Retinal pigment epithelial cell (primary cell): ENCODE data around the gene ERVMER34-1.

Experiments used
- DNase-seq: peaks from one replicate; pipeline ENCODE4 v3.0.0-alpha.2; 2010; ENCODE audit warnings: low read depth
- H3K4me3 ChIP-seq: 2 replicates; pipeline ENCODE4 v1.5.1; 2011; ENCODE audit warnings: mild to moderate bottlenecking, low read length, control low read depth, moderate library complexity
- CTCF ChIP-seq: conservative IDR thresholded peaks from 2 replicates; pipeline ENCODE4 v1.5.1; 2011; ENCODE audit warnings: low read depth, low read length, control low read depth, inconsistent platforms

ERVMER34-1 gene

DNA sequence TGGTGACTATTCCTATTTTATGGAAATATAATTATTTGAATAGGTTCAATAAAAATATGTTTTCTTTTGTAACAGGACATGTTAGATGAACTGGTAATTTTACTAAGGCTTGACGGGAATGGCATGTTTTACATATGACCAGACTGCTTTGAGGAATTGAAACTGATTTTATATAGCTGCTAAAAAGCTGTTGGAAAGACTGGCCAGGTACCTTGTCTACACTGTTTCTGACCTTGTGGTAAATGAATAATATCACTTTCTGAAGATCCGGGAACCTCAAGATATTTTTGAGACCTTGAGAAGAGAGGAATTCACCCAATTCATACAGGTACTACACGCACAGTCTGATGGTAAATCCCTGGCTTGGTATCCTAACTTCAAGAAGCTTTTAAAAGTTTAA is 50.0 kb downstream of the ERVMER34-1 start:
- no peak for DNase-seq
- no peak overlapping the region for H3K4me3 ChIP-seq
- no peak for TF ChIP-seq CTCF

DNA sequence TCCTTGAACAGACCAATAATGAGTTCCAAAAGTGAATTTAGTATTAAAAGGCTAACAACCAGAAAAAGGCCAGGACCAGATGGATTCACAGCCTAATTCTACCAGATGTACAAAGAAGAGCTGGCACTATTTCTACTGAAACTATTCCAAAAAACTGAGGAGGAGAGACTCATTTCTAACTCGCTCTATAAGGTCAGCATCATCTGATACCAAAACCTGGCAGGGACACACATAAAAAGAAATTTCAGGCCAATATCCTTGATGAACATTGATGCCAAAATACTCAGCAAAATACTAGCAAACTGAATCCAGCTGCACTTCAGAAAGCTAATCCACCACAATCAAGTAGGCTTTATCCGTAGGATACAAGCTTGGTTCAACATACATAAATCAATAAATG is 56.3 kb downstream of the ERVMER34-1 start:
- H3K4me3 ChIP-seq, result no peak overlapping the region
- no peak for DNase-seq
- TF ChIP-seq CTCF, result no peak

DNA sequence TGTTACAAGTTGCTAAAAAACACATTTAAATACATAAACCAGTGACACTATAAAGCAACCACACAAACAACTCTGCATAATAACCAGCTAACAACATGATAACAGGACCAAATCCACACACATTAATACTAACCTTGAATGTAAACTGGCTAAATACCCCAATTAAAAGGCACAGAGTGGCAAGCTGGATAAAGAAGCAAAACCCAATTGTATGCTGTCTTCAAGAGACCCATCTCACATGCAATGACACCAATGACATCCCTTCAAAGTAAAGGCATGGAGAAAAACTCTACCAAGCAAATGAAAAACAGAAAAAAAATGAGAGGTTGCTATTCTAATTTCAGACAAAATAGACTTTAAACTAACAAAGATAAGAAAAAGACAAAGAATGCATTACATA is 57.7 kb downstream of the ERVMER34-1 start:
- H3K4me3 ChIP-seq, result no peak overlapping the region
- TF ChIP-seq CTCF, result no peak
- DNase-seq, result no peak
